ENCODE results near the gene ITPR2. TPM values are rescaled to one million over a fixed set of nuclear protein-coding genes. Genes with fewer than 3 reads are reported as not detected.
A peak's percentile ranks its signal among the peaks of the same experiment; 100 is the strongest.
"Not testable (repeated sequence)": the region's sequence is repeated elsewhere in the genome, so short reads cannot be mapped to it uniquely, and the experiment has no call there.

ITPR2 gene
- total RNA-seq, 1 experiment from 2014 or later = 13.6 TPM

DNA sequence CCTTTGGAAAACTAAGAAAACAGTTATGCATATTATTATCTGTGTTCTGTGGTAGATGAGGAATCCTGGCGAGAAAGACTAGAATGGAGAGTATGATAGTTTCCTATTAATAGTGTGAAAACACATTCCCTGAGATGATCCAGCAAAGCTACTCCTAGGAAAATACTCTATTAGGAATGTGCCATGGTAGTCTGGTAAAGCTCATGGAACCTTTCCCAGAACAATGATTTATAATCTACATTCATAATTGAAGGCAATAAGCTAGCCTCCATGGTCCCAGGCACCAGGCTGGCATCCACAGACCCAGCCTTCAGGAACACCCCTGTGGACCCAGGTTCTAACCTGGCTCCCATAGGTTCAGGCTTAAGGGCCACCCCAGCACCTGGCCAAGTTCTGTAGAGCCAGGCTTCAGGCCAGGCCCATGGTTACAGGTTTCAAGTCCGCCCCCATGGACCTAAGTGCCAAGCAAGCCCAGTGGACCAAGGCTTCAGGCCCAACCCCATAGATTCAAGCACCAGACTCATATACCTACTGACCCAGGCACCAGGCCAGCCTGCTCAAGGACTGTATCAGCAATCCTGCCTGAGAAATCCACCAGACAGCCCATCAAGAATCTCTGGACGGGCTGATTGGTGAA, 72.2 kb downstream of the ITPR2 start:
- DNase-seq (ENCODE audit: low read depth) = no peak

DNA sequence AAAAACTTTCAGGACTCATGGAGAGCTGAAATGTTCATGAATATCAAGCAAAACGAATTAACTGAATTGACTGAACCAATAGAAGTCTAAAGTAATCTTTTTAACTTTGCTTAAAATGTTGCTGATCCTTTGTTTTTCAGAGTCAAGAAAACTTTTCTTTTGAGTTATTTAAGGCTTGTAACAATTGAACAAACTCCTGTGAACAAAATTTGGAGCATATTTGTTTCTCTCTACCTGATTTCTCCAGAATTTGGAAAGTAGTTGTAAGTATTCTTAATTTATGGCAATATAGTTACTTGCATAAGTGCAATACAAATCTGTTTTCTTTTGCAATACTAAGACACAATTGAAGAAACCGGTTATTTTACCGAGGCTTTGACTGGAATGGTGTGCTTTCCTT, 77.6 kb downstream of the ITPR2 start:
- not testable (repeated sequence) for DNase-seq (ENCODE audit: low read depth)

DNA sequence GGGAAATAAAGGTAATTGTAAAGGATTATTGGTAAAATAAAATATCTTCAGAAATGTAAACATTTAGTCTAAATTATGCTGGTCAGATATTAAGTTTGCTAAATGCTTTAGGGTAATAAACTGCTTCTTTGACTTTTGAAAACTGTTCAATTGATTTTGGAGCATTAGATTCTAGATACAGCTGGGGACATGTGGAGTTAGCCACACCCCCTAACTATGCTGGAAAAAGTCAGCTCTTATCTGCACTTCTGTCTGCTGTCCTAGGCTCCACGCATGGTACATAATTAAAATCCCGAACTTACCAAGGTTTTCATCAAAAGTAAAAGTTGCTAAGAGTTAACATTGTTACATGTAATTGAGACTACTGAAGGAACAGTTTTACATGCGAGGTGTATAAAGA, 78.8 kb downstream of the ITPR2 start:
- no peak for DNase-seq (ENCODE audit: low read depth)

DNA sequence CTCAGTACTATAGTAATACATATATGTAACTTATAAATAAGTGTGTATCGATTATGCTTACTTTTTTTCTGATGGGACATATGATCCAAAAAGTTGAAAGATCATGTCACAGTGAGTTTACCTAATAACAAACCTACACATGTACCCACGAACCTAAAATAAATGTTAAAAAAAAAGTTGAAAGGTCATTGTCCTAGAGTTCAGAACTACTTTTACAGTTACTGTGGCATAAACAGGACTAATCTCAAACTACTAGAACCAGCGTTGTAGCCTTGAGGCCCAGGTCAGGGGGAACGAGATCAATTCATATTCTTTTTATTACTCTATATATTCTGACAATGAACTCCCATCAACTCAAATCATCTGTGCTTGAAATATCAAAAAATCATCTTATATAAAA, 81.8 kb downstream of the ITPR2 start:
- DNase-seq (ENCODE audit: low read depth) = no peak

DNA sequence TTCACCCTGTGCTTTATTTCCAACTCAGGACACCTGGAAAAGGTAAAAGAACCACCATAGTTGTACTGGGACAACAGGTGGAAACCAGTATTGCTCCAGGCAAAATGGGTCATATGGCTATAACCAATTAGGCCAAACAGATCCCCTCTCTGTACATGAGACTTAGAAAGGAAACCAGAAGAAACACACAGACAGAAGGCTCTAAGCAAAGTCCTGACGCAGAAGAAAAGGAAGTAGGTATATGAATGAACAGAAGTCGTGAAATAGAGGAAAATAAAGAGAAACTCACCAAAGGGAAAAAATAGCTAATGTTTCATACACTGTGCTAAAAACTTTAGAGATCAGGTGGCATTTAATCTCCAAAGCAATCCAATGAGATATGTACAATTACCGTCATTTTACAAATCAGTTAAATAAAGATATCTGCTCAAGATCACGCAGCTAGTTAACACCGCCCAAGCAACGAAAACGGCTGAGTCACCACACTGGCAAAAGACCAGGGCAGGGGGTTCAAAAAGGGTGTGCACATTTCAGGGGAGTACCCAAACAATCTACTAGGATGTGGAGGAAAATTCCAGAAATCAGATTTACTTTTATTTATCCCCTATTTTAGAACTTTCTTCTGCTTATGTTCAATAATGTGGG, 82.3 kb downstream of the ITPR2 start:
- no peak for DNase-seq (ENCODE audit: low read depth)

DNA sequence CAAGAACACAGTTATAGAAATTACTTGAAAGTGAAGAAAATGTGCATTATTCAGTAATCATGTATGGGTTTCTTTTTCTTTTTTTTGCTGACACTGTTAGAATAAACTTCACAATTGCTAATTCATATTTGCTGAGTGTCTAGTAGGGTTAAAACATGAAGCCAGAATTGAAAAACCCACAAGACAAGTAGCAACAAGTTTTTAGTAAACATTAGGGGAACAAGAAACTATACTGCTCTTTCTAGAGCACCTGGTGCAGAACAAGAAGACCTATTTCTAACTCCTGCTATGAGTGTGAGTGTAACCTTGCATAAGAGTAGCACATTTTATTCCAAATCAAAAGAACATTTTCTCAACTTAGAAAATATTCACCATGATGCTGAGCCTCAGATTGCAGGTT, 83.2 kb downstream of the ITPR2 start:
- DNase-seq (ENCODE audit: low read depth) = no peak

DNA sequence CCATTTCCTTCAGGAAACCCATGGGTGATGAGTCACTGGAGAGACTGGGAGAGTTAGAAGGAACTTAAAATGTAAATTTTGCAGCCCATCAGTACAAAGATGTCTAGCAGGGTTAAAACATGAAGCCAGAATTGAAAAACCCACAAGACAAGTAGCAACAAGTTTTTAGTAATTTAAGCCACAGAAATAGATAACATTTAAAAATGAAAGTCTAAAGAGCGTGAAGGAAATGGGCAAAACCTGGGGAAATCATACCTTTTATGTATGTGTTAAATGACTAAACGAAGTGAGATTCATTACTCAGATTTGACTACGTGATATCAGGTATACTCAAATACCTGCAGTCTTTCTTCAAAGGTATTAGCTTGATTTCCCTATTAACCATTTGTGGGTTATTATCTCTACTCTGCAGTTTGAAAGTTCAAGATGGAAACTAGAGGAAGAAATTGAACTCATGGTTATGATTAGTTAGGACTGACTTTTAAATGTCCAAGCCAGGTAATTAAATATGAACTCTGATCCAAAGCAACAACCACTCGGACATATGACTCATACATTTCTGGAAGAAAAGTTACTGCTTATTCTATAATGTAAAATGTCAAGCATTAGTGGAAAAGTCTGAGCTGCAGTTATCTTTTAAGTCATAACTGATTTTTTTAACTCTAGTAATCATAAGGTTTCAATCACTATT, 84.1 kb downstream of the ITPR2 start:
- DNase-seq (ENCODE audit: low read depth) = peak; percentile 54

DNA sequence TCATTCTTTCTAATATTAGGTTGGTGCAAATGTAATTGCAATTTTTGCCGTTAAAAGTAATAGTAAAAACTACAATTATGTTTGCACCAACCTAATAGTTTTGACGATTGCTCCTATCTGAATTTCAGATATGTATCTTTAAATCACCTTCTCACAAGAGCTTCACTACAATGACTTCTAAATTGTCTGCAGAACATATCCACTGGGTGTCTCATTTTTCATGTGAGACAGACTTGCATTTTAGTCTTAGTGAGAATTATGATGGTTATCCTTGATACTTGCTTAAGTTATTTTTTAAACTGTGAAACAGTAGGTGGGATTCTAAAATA, 84.6 kb downstream of the ITPR2 start:
- DNase-seq (ENCODE audit: low read depth) = no peak

DNA sequence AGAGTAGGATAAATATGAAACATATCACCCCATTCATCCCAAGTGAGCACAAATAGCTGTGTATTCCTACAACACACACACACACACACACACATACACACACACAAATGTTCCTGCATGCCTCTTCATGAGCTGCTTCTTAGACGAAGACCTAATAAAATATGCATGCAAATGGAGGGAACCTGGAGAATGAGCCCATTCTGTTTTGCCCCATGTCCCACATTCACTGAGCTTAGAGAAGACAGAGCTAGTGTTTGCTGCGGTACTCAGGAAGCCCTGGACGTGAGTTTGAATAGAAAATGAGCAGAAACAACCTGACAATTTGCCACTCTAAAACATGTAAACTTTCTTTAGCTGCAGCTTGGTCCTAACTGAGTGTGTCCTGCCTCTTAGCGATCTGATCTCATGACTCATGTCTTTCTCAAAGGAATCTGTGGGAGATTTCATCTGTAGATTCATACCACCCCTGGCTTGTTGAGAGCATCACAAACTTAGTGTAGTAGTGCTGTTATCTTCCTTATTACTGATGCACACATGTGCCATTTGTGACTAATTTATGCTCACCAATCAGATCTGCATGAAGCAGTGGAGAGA, 86.8 kb downstream of the ITPR2 start:
- peak; percentile 84 for DNase-seq (ENCODE audit: low read depth)

DNA sequence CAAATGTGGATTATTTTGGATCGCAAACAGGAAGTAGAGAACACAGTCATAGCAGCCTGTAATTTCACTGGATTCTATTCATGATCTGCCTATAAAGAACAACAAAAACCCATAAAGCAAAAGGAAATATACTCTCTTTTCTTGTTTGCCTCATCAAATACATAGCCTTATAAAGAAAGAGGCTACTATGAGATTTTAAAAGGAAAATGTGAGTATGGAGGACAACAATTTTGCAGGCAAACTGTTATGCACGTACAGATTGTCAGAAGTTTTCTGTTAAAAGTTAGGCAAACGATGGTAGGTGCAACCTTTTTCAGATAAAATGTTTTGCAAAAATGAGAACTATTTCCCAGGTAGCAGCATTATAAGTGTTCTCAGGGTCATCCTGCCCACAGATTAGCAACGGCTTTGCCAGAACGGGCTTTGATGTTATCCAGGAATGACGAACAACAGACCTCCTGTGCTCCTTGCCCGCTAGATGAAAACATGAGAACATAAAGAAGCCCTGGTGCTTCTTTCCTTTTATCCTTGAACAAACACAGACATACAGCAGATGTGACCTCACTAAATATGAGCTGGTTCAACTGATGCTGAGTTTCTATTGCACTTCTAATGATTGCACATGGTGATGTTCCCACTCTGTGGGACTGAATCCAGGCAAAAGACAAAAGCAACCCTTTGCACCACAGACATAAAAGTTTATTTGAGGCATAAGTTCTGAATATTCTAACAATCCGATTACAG, 88.1 kb downstream of the ITPR2 start:
- no peak for DNase-seq (ENCODE audit: low read depth)

DNA sequence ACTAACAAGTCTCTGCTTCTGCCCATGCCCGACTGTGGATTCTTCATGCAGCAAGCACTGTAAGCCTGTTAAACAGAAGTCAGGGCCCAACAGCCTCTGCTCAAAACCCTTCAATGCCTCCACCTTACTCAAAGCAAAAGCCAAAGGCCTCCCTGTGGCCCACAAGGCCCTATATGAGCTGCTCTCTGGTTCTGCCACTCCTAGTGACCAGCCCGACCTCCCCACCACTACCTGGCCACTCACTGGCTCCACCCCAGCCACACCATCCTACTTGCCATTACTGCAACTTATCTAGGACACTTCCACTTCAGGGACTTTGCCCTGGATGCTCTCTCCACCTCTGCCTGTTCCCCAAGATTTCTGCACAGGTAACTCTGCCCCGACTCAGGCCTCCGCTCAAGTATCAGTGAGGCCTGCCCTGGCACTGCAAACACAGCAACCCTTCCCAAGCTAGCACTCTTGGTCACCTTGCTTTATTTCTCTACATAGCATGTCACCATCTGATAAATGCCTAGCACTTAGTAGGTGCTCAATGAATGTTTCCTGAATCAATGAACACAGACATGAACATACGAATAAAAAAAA, 88.9 kb downstream of the ITPR2 start:
- DNase-seq (ENCODE audit: low read depth) = no peak

DNA sequence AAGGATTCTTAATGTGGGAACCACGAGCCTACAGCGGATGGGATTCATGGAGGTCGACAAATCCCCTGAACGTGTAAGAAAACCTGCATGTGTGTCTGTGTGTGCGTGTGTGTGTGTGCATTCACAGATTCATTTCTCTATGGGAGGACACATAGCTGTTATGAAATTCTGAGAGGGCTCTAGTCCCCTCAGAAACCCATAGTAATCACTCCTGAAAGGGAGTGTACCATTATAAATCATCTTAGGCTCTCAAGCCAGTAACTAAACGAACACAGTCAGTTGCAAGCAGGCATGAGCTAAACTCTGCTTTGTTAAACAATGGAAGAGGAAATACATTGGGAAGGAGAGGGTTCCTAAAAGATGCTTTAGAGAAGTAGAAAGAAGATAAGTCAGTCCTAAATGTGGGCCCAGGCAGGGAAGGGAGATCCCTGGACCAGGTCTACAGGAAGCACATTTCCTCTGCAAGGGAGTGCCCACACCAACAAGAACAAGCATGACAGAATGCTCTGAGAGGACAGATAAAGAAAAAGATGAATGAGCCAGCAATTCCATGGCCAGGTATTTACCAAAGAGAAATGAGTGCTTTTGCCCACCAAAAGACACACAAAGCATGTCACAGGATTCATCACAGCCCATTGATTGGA, 91.3 kb downstream of the ITPR2 start:
- no peak for DNase-seq (ENCODE audit: low read depth)

DNA sequence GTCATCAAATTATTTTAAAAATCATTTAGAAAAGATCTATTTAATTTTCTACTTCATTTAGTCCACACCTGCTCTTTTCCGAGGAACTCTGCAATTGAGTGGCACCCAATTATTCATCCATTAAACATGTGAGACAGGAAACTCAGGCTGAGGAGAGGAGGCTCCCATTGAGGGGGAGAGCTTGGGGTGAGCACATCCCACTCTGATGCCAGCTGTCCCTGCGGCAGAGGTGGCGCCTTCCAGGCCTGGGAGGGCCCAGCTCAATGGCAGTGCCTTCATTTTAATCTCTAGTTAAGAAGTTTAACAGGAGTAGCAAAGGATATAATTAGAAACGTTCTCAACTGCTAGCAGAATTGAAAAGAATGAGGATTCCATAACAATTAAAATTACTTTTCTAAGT, 92.0 kb downstream of the ITPR2 start:
- DNase-seq (ENCODE audit: low read depth) = no peak

DNA sequence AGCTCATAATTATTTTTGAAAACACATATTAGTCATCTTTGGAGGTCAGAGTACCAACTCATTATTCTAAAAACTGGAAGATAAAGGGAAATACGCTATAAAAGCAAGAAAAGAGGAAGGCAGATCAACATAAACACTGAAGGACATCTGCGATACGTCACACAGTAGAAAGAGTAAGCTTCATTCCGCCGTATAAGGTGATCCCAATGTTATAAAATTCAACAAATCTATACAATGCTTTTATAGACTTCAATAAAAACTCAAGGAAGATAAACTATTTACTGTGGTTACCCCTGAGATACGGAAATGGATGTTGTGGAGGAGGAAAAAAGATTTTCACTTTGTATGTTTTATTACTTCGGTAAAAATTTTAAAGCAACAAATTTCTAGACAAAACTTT, 92.6 kb downstream of the ITPR2 start:
- no peak for DNase-seq (ENCODE audit: low read depth)

DNA sequence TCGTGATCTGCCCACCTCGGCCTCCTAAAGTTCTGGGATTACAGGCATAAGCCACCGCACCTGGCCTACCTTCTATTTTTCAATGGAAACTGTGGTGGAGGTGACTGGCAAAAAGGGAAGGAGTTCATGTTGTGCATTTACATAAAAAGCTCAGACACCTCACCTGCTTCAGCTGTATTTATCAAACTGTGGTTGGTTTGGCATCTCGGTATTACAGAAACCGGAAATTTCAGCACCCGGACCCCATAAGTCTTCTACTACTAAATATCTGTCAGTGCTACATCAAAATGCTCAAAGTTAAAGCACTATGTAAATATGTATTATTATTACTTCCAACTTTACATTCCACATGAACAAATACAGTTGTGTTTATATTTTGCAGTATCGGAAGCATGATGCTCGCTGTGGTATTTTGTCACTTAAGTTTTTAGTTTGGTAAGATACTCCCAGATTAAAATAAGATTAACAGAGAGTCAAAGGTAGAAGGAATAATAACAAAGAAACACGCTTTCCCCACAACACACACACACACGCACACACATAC, 95.4 kb downstream of the ITPR2 start:
- no peak for DNase-seq (ENCODE audit: low read depth)

DNA sequence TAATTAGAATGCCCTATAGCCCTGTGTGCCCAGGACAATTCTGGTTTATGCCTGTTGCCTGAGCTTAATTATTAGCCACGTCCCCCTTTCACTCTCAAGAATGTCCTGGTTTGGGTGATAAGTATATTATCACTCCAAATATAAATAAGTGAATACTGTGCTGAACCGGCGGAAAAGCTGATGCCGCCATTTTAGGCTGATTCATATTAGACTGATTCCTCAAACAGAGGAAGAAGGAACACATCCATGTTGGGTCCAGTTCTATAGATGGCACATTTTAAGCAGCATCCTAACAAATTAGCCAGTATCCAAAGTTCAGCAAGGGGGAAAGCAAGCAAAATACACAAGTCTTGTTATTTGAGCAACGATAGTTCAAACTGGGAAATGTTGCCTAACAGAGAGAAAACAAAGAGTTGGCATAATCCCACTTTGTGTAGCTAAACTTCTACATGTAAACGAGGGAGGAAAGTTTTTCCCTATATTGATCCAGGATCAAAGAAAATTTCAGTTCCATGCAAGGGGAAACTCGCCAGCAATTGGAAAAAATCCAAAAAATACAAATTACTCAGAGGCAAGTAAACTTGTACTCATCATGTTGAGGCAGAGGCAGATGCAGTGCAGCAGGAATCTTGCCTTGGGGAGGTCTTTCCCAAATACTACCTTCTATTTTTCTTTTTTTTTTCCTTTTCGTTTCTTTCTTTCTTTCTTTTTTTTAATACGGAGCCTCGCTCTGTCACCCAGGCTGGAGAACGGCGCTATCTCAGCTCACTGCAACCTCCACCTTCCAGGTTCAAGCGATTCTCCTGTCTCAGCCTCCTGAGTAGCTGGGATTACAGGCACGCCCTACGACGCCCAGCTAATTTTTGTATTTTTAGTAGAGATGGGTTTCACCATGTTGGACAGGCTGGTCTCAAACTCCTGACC, 96.2 kb downstream of the ITPR2 start:
- peak; percentile 11 for DNase-seq (ENCODE audit: low read depth)

DNA sequence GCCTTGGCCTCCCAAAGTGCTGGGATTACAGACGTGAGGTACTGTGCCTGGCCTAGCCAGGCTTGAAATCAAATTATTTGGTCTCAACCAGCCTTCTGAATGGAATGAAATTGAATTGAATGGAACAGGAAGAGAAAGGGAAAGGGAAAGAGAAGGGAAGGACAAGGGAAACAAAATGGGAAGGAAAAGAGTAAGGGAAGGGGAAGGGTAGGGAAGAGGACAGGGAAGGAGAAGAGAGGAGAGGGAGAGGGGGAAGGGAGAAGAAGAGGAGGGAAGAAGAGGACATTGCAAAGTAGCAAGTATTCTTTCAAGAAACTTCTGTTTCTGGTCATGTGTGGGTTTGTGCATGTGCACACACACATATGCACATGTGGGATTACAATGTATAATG, 97.8 kb downstream of the ITPR2 start:
- no peak for DNase-seq (ENCODE audit: low read depth)

DNA sequence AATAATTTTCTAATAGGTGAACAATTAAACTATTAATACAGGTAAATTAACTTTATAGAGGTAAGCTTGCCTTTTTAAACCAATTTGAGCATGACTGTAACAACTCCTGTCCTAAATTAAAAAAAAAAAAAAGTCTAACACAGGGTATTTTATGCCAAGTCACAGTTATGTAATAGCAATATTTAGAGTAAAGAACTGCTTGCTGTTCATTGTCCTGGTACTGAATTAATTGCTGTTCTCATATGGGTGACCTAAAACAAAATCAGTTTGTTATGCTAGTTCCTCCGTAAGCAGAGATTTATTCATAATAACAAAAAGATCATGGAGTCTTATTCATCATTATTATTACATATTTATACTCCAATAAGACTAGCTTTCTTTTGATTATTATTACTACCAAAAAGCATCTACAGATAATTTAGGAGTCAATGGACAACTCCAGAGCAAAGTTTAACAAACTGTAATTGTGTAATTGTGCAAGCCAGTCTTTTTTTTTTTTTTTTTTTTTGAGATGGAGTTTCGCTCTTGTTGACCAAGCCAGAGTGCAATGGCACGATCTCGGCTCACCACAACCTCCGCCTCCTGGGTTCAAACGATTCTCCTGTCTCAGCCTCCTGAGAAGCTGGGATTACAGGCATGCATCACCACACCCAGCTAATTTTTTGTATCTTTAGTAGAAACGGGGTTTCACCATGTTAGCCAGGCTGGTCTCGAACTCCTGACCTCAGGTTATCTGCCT, 98.3 kb downstream of the ITPR2 start:
- no peak for DNase-seq (ENCODE audit: low read depth)

Data from M059J (cell line).